A549 (cell line): ENCODE data around the gene TXN2. TPM values are rescaled to one million over a fixed set of nuclear protein-coding genes. Genes with fewer than 3 reads are reported as not detected.
A peak's percentile ranks its signal among the peaks of the same experiment; 100 is the strongest.

Experiments
- ATAC-seq, 2 experiments: fragments of 200-7000 bp in 1 of 2; fragments of >200 bp in 1 of 2; cut with Nextera tagmentation in 1 of 2; cut with Tn5 transposase in 1 of 2; 3 replicates each; pipeline versions ENCODE4 v1.8.0 to v1.9.1; 2018 to 2020; ENCODE audit warnings: mild to moderate bottlenecking in 1 of 2, moderate library complexity in 1 of 2
- CTCF ChIA-PET: fragments of 300-600 bp; sonication (Branson Sonifier 250); formaldehyde crosslinking; extraction: SDS; loops from one replicate; lab custom pipeline; 2021; ENCODE audit warnings: antibody characterized with exemption, inconsistent platforms; lab: Yijun Ruan, JAX
- POLR2A ChIA-PET: fragments of 350-600 bp; formaldehyde crosslinking; extraction: SDS; loops from one replicate; lab custom pipeline; 2021; ENCODE audit warnings: antibody characterized with exemption, inconsistent platforms; lab: Yijun Ruan, JAX
- DNase-seq, 2 experiments: peaks; one replicate each; pipeline versions ENCODE4 v3.0.0 to v3.0.0-alpha.2; 2011 to 2016; ENCODE audit warnings: low read depth in 1 of 2, low spot score in 1 of 2
- FAIRE-seq: peaks from 2 replicates; lab custom pipeline; 2011; peaks lifted over from hg19 to GRCh38; lab: Jason Lieb, UNC
- H3K27ac ChIP-seq, 2 experiments: fragments of >200 bp; sonication (Bioruptor Twin); formaldehyde crosslinking; 3 replicates each; pipeline ENCODE4 v1.5.1; 2016 to 2017
- H3K4me1 ChIP-seq: fragments of >200 bp; sonication (Bioruptor Twin); formaldehyde crosslinking; 3 replicates; pipeline ENCODE4 v1.6.1; 2016
- H3K4me2 ChIP-seq: fragments of >200 bp; sonication (Bioruptor Twin); formaldehyde crosslinking; 3 replicates; pipeline ENCODE4 v1.6.1; 2016
- H3K4me3 ChIP-seq: fragments of >200 bp; sonication (Bioruptor Twin); formaldehyde crosslinking; 3 replicates; pipeline ENCODE4 v1.5.1; 2016
- H3K9me3 ChIP-seq: fragments of >200 bp; sonication (Bioruptor Twin); formaldehyde crosslinking; 3 replicates; pipeline ENCODE4 v1.6.1; 2016
- CHD2 ChIP-seq: fragments of 150-350 bp; IDR thresholded peaks from 2 replicates; pipeline ENCODE4 v1.6.1; 2014; ENCODE audit warnings: low read length; ENCODE audit not compliant: partially characterized antibody
- E2F6 ChIP-seq: IDR thresholded peaks from 2 replicates; pipeline ENCODE4 v1.6.1; 2012; ENCODE audit warnings: low read depth, borderline replicate concordance
- EHMT2 ChIP-seq: fragments of 200-600 bp; sonication (generic); IDR thresholded peaks from 2 replicates; pipeline ENCODE4 v1.6.1; 2016; ENCODE audit warnings: antibody characterized with exemption, low read depth, mild to moderate bottlenecking, moderate library complexity
- ELK1 ChIP-seq: fragments of 150-350 bp; IDR thresholded peaks from 2 replicates; pipeline ENCODE4 v1.6.1; 2014; ENCODE audit warnings: low read depth, mild to moderate bottlenecking, low read length
- EP300 ChIP-seq, 2 experiments: fragments of >200 bp; sonication (Bioruptor Twin); formaldehyde crosslinking; IDR thresholded peaks; 2 replicates in 1 of 2; 3 replicates in 1 of 2; pipeline ENCODE4 v1.6.1; 2016 to 2017
- FOSL2 ChIP-seq, 2 experiments: fragments of 450-650 bp in 1 of 2; fragments of >200 bp in 1 of 2; sonication (Bioruptor Twin) in 1 of 2; formaldehyde crosslinking; IDR thresholded peaks; 2 replicates each; pipeline versions ENCODE4 v1.5.0 to v1.6.1; 2016 to 2020; ENCODE audit warnings: mild to moderate bottlenecking in 1 of 2, moderate library complexity in 1 of 2
- GATA3 ChIP-seq: IDR thresholded peaks from 2 replicates; pipeline ENCODE4 v1.6.1; 2012; ENCODE audit warnings: borderline replicate concordance
- HMGXB4 ChIP-seq: fragments of 250-450 bp; sonication (Bioruptor Pico); IDR thresholded peaks from 2 replicates; pipeline ENCODE4 v1.5.0; 2021; ENCODE audit warnings: mild to moderate bottlenecking, moderate library complexity, borderline replicate concordance
- HOXB5 ChIP-seq: fragments of 250-450 bp; sonication (Bioruptor Pico); IDR thresholded peaks from 2 replicates; pipeline ENCODE4 v1.5.0; 2020; ENCODE audit warnings: mild to moderate bottlenecking, moderate library complexity
- JUNB ChIP-seq: fragments of >200 bp; sonication (Bioruptor Twin); formaldehyde crosslinking; IDR thresholded peaks from 2 replicates; pipeline ENCODE4 v1.6.1; 2016
- KDM5A ChIP-seq: fragments of 200-600 bp; sonication (generic); IDR thresholded peaks from 2 replicates; pipeline ENCODE4 v1.6.1; 2016; ENCODE audit warnings: antibody characterized with exemption, mild to moderate bottlenecking
- NR3C1 ChIP-seq: fragments of >200 bp; sonication (Bioruptor Twin); formaldehyde crosslinking; IDR thresholded peaks from 3 replicates; pipeline ENCODE4 v1.6.1; 2017
- POLR2AphosphoS2 ChIP-seq: conservative IDR thresholded peaks from 2 replicates; pipeline ENCODE4 v1.6.1; 2012; ENCODE audit warnings: low read length, improper control_type of control experiment, inconsistent platforms
- RARB ChIP-seq: fragments of 250-450 bp; sonication (Bioruptor Pico); IDR thresholded peaks from 2 replicates; pipeline ENCODE4 v1.8.0; 2021; ENCODE audit warnings: mild to moderate bottlenecking, moderate library complexity
- RFX5 ChIP-seq: fragments of 450-650 bp; IDR thresholded peaks from 2 replicates; pipeline ENCODE4 v1.7.1; 2014; ENCODE audit warnings: antibody characterized with exemption, mild to moderate bottlenecking, moderate library complexity
- RNF2 ChIP-seq: fragments of 200-600 bp; sonication (generic); IDR thresholded peaks from 2 replicates; pipeline ENCODE4 v1.6.1; 2016; ENCODE audit warnings: low read depth, mild to moderate bottlenecking, antibody characterized with exemption, moderate library complexity, borderline replicate concordance
- SMC3 ChIP-seq: fragments of >200 bp; sonication (Bioruptor Twin); formaldehyde crosslinking; IDR thresholded peaks from 3 replicates; pipeline ENCODE4 v1.6.1; 2018; ENCODE audit warnings: inconsistent platforms
- TFCP2L1 ChIP-seq: fragments of 250-450 bp; sonication (Bioruptor Pico); IDR thresholded peaks from 2 replicates; pipeline ENCODE4 v1.5.0; 2021; ENCODE audit warnings: mild to moderate bottlenecking
- WGBS: methylation state at CpG from one replicate; pipeline ENCODE4 v1.1.6; 2017; ENCODE audit errors: missing lambda C conversion rate; 5-methylcytosine and 5-hydroxymethylcytosine counted together
- polyA plus RNA-seq, 4 experiments: library from polyadenylated mRNA; depleted of rRNA in 3 of 4; stranded (reverse); fragments of >200 nt; fragmentation: RNase III in 1 of 4; extraction: RNeasy Plus Mini Kit Qiagen cat#74134 plus additional on column Dnase treatment in 1 of 4; gene quantifications; 2 replicates in 3 of 4; 3 replicates in 1 of 4; pipeline ENCODE4 v1.2.3, GENCODE V29; 2011 to 2017

Gene TXN2
- polyA plus RNA-seq, 2 of the 4 experiments (the other 2 are of a cell fraction): 82.2 to 89.6 TPM

GRCh38 chr22:36472689-36473088 is 8.8 kb downstream of the TXN2 start:
- FAIRE-seq: no peak
- WGBS: 95% methylated on average over 9 of the region's 13 CpGs

GRCh38 chr22:36471341-36471821 is 10.1 kb downstream of the TXN2 start:
- ChIA-PET POLR2A (interaction anchor here (1.0 kb wide), 1 partner anchor 11 kb away, joined by 3 read pairs; no protein-coding TSS in a partner anchor), CTCF (interaction anchor here (0.8 to 11.3 kb wide), 27 partner anchors 9 to 199 kb away, joined by 3 to 113 read pairs (median 6); partner anchors contain the start of gene TXN2)
- H3K9me3 ChIP-seq: no peaks in the 10 kb centered on the region
- DNase-seq (no peak), ATAC-seq (no peak), FAIRE-seq (no peak)
- H3K4me1 ChIP-seq: peaks cover 40% of the 10 kb centered on the region
- peak overlapping the region in 1 of 2 experiments; percentile 35; a peak in 2 of 6 replicates for H3K27ac ChIP-seq
- 83% methylated on average over 14 of the region's 14 CpGs for WGBS
- no peak overlapping the region for H3K4me3 ChIP-seq
- TF ChIP-seq E2F6: no peak
- TF ChIP-seq CHD2: no peak
- TF ChIP-seq RARB: no peak
- no peak for TF ChIP-seq POLR2AphosphoS2
- TF ChIP-seq EHMT2: no peak
- TF ChIP-seq JUNB: no peak
- H3K4me2 ChIP-seq: no peak overlapping the region

More at GRCh38 chr22:36472689-36473088, 8.8 kb downstream of the TXN2 start:
- Histone ChIP-seq H3K4me3 (no peak overlapping the region), H3K9me3 (no peaks in the 10 kb centered on the region), H3K4me1 (peaks cover 27% of the 10 kb centered on the region), H3K4me2 (no peak overlapping the region), H3K27ac (no peak overlapping the region)
- POLR2A ChIA-PET: no interaction called here
- ATAC-seq (no peak), DNase-seq (no peak)
- TF ChIP-seq CHD2 (no peak), RFX5 (no peak), NR3C1 (no peak), GATA3 (no peak), TFCP2L1 (CRISPR knock-in tag) (no peak), HMGXB4 (CRISPR knock-in tag) (no peak), KDM5A (no peak)
- CTCF ChIA-PET: interaction anchor here (1.4 to 11.3 kb wide), 2 partner anchors 171 to 176 kb away, joined by 3 to 113 read pairs; no protein-coding TSS in a partner anchor

GRCh38 chr22:36470994-36471331 is 10.5 kb downstream of the TXN2 start:
- DNase-seq (no peak), FAIRE-seq (no peak), ATAC-seq (no peak)
- no peak overlapping the region for H3K4me2 ChIP-seq
- no peak overlapping the region for H3K4me3 ChIP-seq
- peak overlapping the region in 1 of 2 experiments; percentile 35; a peak in 2 of 6 replicates for H3K27ac ChIP-seq
- ChIA-PET POLR2A (interaction anchor here (1.0 kb wide), 1 partner anchor 11 kb away, joined by 3 read pairs; no protein-coding TSS in a partner anchor), CTCF (interaction anchor here (0.7 to 11.3 kb wide), 27 partner anchors 9 to 198 kb away, joined by 3 to 113 read pairs (median 6); partner anchors contain the start of gene TXN2)
- TF ChIP-seq GATA3 (no peak), ELK1 (no peak), JUNB (no peak), FOSL2 (IDR thresholded peaks at IDR 0.05) (no peak), FOSL2 (CRISPR knock-in tag; IDR thresholded peaks at IDR 0.05) (no peak), TFCP2L1 (CRISPR knock-in tag) (no peak), SMC3 (no peak), RNF2 (no peak), HOXB5 (no peak), RARB (no peak), EP300 (IDR thresholded peaks at IDR 0.05) (no peak), NR3C1 (no peak)
- no peaks in the 10 kb centered on the region for H3K9me3 ChIP-seq
- WGBS: 72% methylated on average over 10 of the region's 10 CpGs
- peaks cover 44% of the 10 kb centered on the region for H3K4me1 ChIP-seq
